ENCODE data around the gene OSBPL6.
A peak's percentile ranks its signal among the peaks of the same experiment; 100 is the strongest.

Gene OSBPL6

GRCh38 chr2:178448968-178449661 lies 254.8 kb downstream of the OSBPL6 start:
- no peak for DNase-seq (ENCODE audit: low spot score)

- DNase-seq (ENCODE audit: low spot score), result no peak
These were observed 255.6 kb downstream of the OSBPL6 start for GRCh38 chr2:178449700-178450523.

- DNase-seq (ENCODE audit: low spot score), result peak; percentile 67
These were observed 256.1 kb downstream of the OSBPL6 start for GRCh38 chr2:178450524-178450773.

- DNase-seq (ENCODE audit: low spot score), result peak; percentile 98
These were observed 256.6 kb downstream of the OSBPL6 start, which contains the start of the genes PJVK and PRKRA for GRCh38 chr2:178450774-178451525. Gene PJVK (plus strand): TSS chr2:178451378. CDS start chr2:178453410, 2,032 bp downstream. Gene PRKRA (minus strand): TSS chr2:178451175. CDS start chr2:178451030, 145 bp downstream.

- no peak for DNase-seq (ENCODE audit: low spot score)
These were observed 258.0 kb downstream of the OSBPL6 start for GRCh38 chr2:178452334-178452733.
